Esophagus squamous epithelium (tissue), 5 donors: ENCODE measurements around the gene KNOP1. TPM values are rescaled to one million over a fixed set of nuclear protein-coding genes. Genes with fewer than 3 reads are reported as not detected.

ENCODE experiments used
- DNase-seq: peaks from one replicate; lab custom pipeline; 2025; lab: John Stamatoyannopoulos, UW
- H3K27ac ChIP-seq, 4 donors: fragments of 200-600 bp; sonication (generic); one replicate each; pipeline ENCODE4 v1.5.1; 2016 to 2019; ENCODE audit warnings: mild to moderate bottlenecking in 1 of 4
- H3K27me3 ChIP-seq, 4 donors: fragments of 200-600 bp; sonication (generic); 1 replicate in 3 of 4; 2 replicates in 1 of 4; pipeline versions ENCODE4 v1.5.1 to v1.6.0; 2017 to 2021; ENCODE audit warnings: antibody characterized with exemption in 1 of 4
- H3K36me3 ChIP-seq, 3 donors: fragments of 200-600 bp; sonication (generic); one replicate each; pipeline ENCODE4 v1.5.1; 2016 to 2019
- H3K4me1 ChIP-seq, 3 donors: fragments of 200-600 bp; sonication (generic); one replicate each; pipeline ENCODE4 v1.5.1; 2017 to 2019
- H3K4me3 ChIP-seq, 4 donors: fragments of 200-600 bp; sonication (generic); 1 replicate in 3 of 4; 2 replicates in 1 of 4; pipeline ENCODE4 v1.5.1; 2016 to 2019; ENCODE audit warnings: mild to moderate bottlenecking in 2 of 4, moderate library complexity in 1 of 4
- H3K9me3 ChIP-seq, 3 donors: fragments of 200-600 bp; sonication (generic); one replicate each; pipeline ENCODE4 v1.5.1; 2016 to 2019
- CTCF ChIP-seq, 6 experiments: fragments of 450-650 bp in 4 of 6; fragments of 200-600 bp in 2 of 6; sonication (generic) in 2 of 6; IDR thresholded peaks; one replicate each; pipeline ENCODE4 v1.5.1; 2016 to 2019; ENCODE audit warnings: antibody characterized with exemption in 6 of 6, mild to moderate bottlenecking in 4 of 6, moderate library complexity in 4 of 6
- POLR2A ChIP-seq, 4 donors: fragments of 450-650 bp; IDR thresholded peaks; one replicate each; pipeline ENCODE4 v1.6.1; 2017; ENCODE audit warnings: antibody characterized with exemption in 4 of 4, mild to moderate bottlenecking in 4 of 4, moderate library complexity in 3 of 4
- WGBS, 2 donors: methylation state at CpG; one replicate each; pipeline ENCODE4 v1.1.5; 2018; 5-methylcytosine and 5-hydroxymethylcytosine counted together
- intact Hi-C: fragments of 100-400 bp; cut with DNase I; formaldehyde crosslinking; loops from one replicate; pipeline ENCODE4 v1.15.0; 2022
- total RNA-seq, 4 donors: library from RNA; depleted of rRNA; stranded (reverse); fragments of >200 nt; gene quantifications; one replicate each; pipeline ENCODE4 v1.1.0, GENCODE V29; 2016
- donor health status: DM: yes; HTN: yes; CAD: no.

Gene KNOP1
- total RNA-seq, 4 donors from 2014 or later, result 9.0 to 14.3 (median 11.7) TPM

GRCh38 chr16:19716183-19716582 lies 1.8 kb downstream of the KNOP1 start:
- Histone ChIP-seq H3K9me3 (no peaks in the 10 kb centered on the region), H3K36me3 (peaks cover 4 to 37% (median 19%) of the 10 kb centered on the region in 3 donors), H3K27me3 (no peaks in the 10 kb centered on the region), H3K27ac (peak overlapping the region in 2 of 4 donors; percentile 31 to 91), H3K4me3 (peak overlapping the region in 2 of 4 donors; percentile 89 to 94), H3K4me1 (peaks cover 25 to 57% (median 30%) of the 10 kb centered on the region in 3 donors)
- DNase-seq, result no peak
- intact Hi-C loops, result no loop called here
- 38 to 44% methylated on average over 1 of the region's 1 CpG for WGBS, 2 donors
- TF ChIP-seq POLR2A (IDR thresholded peaks at IDR 0.05) (no peak), CTCF (IDR thresholded peaks at IDR 0.05) (no peak)

GRCh38 chr16:19715566-19715965 lies 2.5 kb downstream of the KNOP1 start:
- TF ChIP-seq CTCF (IDR thresholded peaks at IDR 0.05), result no peak
- TF ChIP-seq POLR2A (IDR thresholded peaks at IDR 0.05), result no peak
- Histone ChIP-seq H3K4me3 (no peak overlapping the region), H3K4me1 (peaks cover 25 to 60% (median 30%) of the 10 kb centered on the region in 3 donors), H3K27me3 (no peaks in the 10 kb centered on the region), H3K36me3 (peaks cover 4 to 44% (median 19%) of the 10 kb centered on the region in 3 donors), H3K9me3 (no peaks in the 10 kb centered on the region), H3K27ac (peak overlapping the region in 2 of 4 donors; percentile 31 to 91)
- DNase-seq, result no peak
- WGBS, 2 donors, result 37 to 46% methylated on average over 5 of the region's 5 CpGs
- intact Hi-C loops, result no loop called here

GRCh38 chr16:19713697-19714096 lies 4.3 kb downstream of the KNOP1 start:
- no peak for TF ChIP-seq POLR2A (IDR thresholded peaks at IDR 0.05)
- no peak for TF ChIP-seq CTCF (IDR thresholded peaks at IDR 0.05)
- Histone ChIP-seq H3K27ac (no peak overlapping the region), H3K4me3 (no peak overlapping the region), H3K4me1 (peaks cover 19 to 54% (median 27%) of the 10 kb centered on the region in 3 donors), H3K27me3 (no peaks in the 10 kb centered on the region), H3K36me3 (peaks cover 4 to 62% (median 22%) of the 10 kb centered on the region in 3 donors), H3K9me3 (no peaks in the 10 kb centered on the region)
- DNase-seq, result no peak
- intact Hi-C loops, result no loop called here
- WGBS, 2 donors, result 76 to 77% methylated on average over 6 of the region's 6 CpGs

GRCh38 chr16:19712418-19713058 lies 5.5 kb downstream of the KNOP1 start:
- Histone ChIP-seq H3K27me3 (no peaks in the 10 kb centered on the region), H3K36me3 (peaks cover 4 to 74% (median 22%) of the 10 kb centered on the region in 3 donors), H3K4me3 (no peak overlapping the region), H3K4me1 (peaks cover 18 to 52% (median 27%) of the 10 kb centered on the region in 3 donors), H3K27ac (no peak overlapping the region), H3K9me3 (no peaks in the 10 kb centered on the region)
- TF ChIP-seq CTCF (IDR thresholded peaks at IDR 0.05) (no peak), POLR2A (IDR thresholded peaks at IDR 0.05) (no peak)
- 90 to 92% methylated on average over 6 to 9 of the region's 11 CpGs for WGBS, 2 donors
- no peak for DNase-seq
- intact Hi-C loops, result no loop called here

GRCh38 chr16:19711643-19712042 lies 6.4 kb downstream of the KNOP1 start:
- Histone ChIP-seq H3K27ac (no peak overlapping the region), H3K9me3 (no peaks in the 10 kb centered on the region), H3K4me3 (no peak overlapping the region), H3K36me3 (peaks cover 4 to 83% (median 22%) of the 10 kb centered on the region in 3 donors), H3K4me1 (peaks cover 10 to 43% (median 18%) of the 10 kb centered on the region in 3 donors), H3K27me3 (no peaks in the 10 kb centered on the region)
- intact Hi-C loops, result no loop called here
- no peak for DNase-seq
- TF ChIP-seq POLR2A (IDR thresholded peaks at IDR 0.05) (no peak), CTCF (IDR thresholded peaks at IDR 0.05) (no peak)
- 91 to 93% methylated on average over 12 of the region's 12 CpGs for WGBS, 2 donors
